ENCODE measurements around the gene PLSCR2. TPM values are rescaled to one million over a fixed set of nuclear protein-coding genes. Genes with fewer than 3 reads are reported as not detected.
"Not testable (repeated sequence)": the region's sequence is repeated elsewhere in the genome, so short reads cannot be mapped to it uniquely, and the experiment has no call there.

PLSCR2 gene
- total RNA-seq, 1 donor from 2014 or later, result 0.71 TPM

DNA sequence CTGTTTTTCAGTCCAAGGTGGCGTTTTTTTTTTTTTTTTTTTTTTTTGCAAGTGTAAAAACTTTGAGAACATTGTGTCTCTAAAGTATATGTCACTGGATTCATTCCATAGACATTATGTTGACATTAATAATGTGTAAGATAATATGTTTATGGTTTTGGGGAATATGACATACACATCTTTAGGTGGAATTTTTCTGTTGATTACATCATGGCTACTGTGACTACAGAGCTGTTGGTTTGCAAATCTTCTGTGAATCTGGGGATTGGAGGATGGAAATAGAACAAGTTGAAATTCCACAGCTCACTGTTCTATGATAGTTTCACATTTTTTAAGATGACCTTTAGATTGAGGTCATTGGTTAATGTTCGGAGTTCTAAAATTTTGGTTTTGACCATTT is 24.4 kb upstream of the PLSCR2 start:
- no peak for DNase-seq (ENCODE audit: low spot score)
- ATAC-seq, result no peak
- intact Hi-C loops (cut with DNase I), result no loop called here

DNA sequence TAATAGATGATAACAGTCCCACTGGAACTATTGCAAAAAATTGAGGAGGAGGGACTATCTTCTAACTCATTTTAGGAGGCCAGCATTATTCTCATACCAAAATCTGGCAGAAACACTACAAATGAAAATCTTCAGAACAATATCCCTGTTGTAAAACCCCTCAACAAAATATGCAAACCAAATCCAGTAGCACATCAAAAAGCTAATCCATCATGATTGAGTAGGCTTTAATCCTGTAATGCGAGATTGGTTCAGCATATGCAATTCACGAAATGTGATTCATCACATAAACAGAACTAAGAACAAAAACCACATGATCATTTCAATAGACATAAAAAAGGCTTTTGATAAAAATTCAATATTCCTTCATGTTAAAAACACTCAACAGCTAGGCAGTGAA is 23.9 kb upstream of the PLSCR2 start:
- intact Hi-C loops (cut with DNase I), result no loop called here

DNA sequence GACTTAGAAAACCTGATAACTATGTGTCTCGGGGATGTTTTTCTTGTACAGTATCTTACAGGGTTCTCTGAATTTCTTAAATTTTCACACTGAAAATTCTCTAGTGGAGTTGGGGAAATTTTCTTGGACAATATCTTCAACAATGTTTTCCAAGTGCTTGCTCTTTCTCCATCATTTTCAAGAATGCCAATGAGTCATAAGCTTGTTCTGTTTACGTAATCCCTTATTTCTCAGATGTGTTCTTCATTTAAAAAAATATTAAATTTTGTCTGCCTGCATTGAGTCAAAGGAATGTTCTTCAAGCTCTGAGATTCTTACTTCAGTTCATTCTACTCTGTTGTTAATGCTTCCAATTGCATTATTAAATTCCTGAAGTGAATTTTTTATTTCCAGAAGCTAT is 21.9 kb upstream of the PLSCR2 start:
- DNase-seq (ENCODE audit: low spot score) (no peak), ATAC-seq (no peak)
- intact Hi-C loops (cut with DNase I), result no loop called here

More for the DNA sequence above, 23.9 kb upstream of the PLSCR2 start:
- no peak for ATAC-seq
- DNase-seq (ENCODE audit: low spot score), result no peak

DNA sequence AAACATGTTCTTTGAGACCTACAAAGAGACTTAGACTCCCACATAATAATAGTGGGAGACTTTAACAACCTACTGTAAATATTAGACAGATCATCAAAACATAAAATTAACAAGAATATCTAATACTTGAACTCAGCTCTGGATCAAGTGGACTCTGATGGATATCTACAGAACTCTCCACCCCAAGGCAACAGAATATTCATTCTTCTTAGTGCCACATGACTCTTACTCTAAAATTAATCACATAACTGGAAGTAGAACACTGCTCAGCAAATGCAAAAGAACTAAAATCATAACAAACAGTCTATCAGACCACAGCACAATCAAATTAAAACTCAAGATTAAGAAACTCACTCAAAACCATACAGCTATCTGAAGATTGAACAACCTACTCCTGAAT is 15.9 kb upstream of the PLSCR2 start:
- ATAC-seq (no peak), DNase-seq (ENCODE audit: low spot score) (no peak)
- intact Hi-C loops (cut with DNase I), result no loop called here

DNA sequence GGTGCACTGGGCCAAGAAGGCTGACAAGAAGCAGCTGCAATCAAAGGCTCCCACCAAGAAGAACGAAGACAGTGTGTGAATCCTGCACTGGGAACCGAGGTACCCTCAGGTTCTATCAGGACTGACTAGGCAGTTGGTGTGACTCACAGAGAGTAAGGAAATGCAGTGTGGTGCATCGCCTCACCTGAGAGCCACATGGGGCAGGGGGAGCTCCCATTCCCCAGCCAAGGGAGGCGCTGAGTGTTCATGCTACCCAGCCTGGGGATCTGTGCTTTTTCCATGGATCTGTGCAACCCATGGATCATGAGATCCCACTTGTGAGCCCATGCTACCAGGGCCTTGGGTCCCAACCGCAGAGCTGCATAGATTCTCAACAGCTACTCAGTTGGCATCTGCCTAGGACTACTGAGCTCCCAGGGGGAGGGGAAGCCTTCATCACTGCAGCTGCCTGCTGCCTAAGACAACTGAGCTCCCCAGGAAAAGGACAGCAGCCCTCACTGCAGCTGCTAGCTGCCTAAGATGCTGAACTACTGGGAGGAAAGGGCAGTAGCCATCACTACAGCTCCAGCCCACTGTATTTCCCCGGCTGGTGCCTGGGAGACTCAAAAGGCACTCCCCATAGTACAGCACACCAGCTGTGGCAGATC is 6.9 kb upstream of the PLSCR2 start:
- DNase-seq (ENCODE audit: low spot score) (no peak), ATAC-seq (no peak)
- intact Hi-C loops (cut with DNase I), result no loop called here

DNA sequence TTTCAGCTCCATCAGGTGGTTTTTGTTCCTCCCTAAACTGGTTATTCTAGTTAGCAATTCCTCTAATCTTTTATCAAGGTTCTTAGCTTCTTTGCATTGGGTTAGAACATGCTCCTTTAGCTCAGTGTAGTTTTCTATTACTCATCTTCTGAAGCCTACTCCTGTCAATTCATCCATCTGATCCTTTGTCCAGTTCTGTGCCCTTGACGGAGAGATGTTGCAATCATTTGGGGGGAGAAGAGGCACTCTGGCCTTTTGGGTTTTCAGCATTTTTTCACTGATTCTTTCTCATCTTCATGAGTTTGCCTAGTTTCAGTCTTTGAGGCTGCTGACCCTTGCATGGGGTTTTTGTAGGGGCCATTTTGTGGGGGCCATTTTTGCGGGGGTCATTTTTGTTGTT is 5.6 kb upstream of the PLSCR2 start:
- DNase-seq (ENCODE audit: low spot score); intact Hi-C loops (cut with DNase I); ATAC-seq: not testable (repeated sequence)

DNA sequence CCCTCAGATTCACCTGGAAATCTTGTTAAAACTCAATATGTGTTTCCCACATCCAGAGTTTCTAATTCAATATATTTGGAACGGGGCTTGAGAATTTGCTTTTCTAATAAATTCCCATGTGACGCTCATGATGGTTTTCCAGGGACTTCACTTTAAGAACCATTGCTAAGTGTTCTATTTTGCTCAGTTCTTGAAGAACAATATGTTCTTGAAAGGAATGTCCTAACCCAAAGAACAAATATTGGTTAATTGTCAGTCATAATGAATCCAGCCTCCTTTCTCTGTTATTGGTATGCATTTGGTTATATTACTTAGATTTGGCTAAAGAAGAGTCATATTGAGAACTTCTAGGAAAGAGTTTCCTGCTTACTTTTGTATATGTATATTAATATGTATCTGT is 4.4 kb upstream of the PLSCR2 start:
- intact Hi-C loops (cut with DNase I), result no loop called here
- DNase-seq (ENCODE audit: low spot score) (no peak), ATAC-seq (no peak)

DNA sequence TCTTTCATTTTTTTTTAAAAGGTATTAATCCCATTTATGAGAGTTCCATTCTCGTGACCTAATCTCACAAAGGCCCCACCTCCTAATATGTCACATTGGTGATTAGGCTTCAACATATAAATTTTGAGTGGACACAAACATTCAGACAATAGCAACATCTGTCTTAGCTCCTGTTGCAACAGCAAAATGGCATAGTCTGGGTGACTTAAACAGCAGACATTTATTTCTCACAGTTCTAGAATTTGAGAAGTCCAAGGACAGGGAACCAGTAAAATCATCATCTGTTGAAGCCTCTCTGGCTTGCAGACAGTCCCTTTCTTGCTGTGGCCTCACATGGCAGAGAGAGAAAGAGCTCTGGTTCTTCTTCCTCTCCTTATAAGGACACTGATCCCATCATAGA is 3.2 kb upstream of the PLSCR2 start:
- intact Hi-C loops (cut with DNase I), result no loop called here
- no peak for DNase-seq (ENCODE audit: low spot score)
- ATAC-seq, result no peak

DNA sequence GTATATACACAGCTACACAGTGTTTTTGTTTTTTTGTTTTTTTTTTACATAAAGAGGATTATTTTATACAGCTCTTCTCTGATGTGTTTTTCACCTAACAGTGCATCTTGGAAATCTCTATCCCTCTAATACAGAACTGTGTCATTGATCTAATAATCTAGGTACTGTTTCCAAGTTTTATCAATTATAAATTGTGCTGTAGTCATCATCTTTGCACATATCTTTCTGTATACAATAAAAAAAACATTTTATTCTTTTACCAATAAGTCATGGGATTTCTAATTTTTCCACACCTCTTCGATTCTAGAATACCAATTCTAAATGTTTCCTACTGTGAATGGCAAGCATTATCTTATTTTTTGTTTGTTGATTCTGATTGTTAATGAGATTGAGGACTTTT is 1.7 kb upstream of the PLSCR2 start:
- intact Hi-C loops (cut with DNase I), result no loop called here
- ATAC-seq (no peak), DNase-seq (ENCODE audit: low spot score) (no peak)

DNA sequence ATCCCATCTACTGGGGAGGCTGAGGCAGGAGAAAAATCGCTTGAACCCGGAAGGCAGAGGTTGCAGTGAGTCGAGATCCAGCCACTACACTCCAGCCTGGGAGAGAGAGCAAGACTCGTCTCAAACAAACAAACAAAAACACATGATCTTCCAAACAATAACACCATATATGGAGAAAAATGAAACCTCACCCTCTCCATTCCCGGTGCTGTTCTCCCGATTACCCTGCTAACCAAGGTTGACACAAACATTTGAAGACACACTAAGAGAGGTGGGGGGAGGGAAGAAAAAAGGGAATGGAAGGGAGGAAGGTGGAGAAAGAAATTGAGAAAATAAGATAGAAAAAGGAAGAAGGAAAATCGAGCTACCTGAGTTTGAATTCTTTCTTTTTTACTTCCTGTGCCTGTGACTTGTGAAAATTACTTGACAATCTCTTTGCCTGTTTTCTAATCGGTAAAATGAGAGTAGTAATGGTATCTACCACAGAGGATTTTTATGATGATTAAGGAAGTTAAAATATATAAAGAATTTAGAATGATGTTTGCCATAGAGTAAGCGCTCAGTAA is 1.1 kb upstream of the PLSCR2 start:
- intact Hi-C loops (cut with DNase I), result no loop called here
- no peak for DNase-seq (ENCODE audit: low spot score)
- no peak for ATAC-seq

DNA sequence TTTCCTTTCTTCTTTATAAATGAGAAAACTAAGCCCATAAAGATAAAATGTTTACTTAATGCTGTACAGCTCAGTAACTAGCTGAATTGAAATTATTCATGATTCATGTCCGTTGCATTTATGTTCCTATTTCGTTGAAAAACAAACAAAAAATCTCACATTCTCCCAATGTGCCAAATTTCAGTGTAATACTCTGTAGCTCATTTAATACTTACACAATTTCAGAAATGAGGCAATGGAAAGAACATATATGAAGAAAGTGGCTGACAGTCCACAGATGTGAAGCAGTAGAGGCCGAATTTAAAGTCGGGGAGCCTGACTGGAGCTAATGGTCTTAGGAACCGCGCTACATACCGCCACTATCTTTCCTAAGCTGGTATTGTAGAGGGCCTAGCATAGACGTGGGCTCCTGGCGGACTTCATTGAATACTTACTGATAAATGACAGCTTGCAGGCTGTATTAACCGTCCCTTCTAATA is 651 bp downstream of the PLSCR2 start:
- ATAC-seq (peak; percentile 53), DNase-seq (ENCODE audit: low spot score) (no peak)
- intact Hi-C loops (cut with DNase I), result no loop called here

DNA sequence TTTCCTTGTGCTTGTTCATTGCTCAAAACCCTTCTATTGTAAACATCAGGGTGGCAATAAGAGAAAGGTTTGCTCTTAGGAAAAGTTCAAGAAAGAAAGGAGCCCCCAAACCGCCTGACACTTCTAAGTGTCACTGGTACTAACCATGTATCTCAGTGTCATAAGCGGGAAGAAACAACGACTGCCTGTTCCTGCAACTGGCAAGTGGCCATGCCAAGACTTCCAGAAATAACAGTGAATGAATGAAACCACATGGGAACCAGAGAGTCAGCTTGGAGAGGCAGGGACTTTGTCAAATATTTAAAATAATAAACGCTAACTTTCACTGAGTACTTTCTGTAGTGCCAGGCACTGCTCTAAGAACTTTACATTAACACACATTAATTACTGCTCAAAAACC is 1.1 kb downstream of the PLSCR2 start:
- peak; percentile 65 for ATAC-seq
- DNase-seq (ENCODE audit: low spot score), result peak; percentile 60
- intact Hi-C loops (cut with DNase I), result no loop called here

DNA sequence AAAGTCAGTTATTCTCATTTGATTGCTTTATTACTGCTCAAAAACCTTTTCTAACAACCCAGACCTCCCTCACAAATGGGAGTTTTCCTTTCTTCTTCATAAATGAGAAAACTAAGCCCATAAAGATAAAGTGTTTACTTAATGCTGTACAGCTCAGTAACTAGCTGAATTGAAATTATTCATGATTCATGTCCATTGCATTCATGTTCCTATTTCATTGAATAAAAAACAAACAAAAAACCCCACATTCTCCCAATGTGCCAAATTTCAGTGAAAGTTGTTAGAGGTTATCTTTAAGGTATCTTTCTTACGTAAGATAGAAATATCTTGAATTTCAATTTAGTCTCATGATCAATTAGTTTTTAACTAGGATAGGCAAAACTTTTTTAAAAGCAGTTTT is 2.8 kb downstream of the PLSCR2 start:
- intact Hi-C loops (cut with DNase I), result no loop called here

DNA sequence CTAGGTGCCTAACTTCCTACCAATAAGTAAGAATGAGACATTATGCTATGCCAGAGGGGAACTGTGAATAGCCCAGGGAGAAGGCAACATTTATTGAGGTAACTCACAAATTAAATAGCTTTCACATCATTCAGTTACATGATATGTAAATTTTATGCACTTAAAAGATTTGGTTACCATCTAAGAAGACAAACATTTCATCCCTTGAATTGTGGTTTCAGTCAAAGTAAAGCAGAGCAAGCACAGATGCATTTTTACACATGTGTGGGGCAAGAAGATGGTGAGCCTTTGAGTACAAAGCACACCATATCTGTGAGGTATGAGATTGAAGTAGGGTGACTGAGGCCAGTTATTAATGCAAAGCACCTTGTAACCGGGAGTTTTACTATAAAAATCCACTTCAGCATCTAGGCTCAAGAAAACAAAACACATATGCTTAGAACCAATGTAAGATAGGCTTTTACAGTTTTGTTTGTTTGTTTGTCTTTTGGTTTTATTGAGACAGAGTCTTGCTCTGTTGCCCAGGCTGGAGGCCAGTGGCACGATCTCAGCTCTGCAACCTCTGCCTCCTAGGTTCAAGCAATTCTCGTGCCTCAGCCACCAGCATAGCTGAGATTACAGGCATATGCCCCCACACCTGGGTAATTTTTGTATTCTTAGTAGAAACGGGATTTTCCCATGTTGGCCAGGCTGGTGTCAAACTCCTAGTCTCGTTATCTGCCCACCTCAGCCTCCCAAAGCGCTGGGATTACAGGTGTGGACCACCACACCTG is 3.5 kb downstream of the PLSCR2 start:
- DNase-seq (ENCODE audit: low spot score) (no peak), ATAC-seq (no peak)
- intact Hi-C loops (cut with DNase I), result no loop called here

More for the DNA sequence above, 2.8 kb downstream of the PLSCR2 start:
- ATAC-seq (no peak), DNase-seq (ENCODE audit: low spot score) (no peak)

DNA sequence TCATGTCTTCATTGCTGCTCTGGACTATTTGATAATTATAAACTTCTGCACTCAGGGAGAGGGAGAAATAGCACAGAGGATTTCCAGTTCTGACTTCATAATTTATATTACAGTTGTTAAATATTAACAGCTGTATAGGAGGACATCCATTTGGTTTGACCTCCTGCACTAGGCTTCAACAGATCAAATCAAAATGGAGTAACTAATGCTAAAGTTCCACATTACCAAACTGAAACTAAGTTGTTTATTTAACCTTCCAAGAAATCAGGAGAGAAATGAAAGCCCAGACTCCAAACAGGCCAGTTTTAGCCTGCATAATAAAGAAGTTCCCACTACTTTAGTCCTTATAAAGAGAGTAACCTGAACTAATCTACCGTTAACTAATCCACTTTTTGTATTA is 4.6 kb downstream of the PLSCR2 start:
- intact Hi-C loops (cut with DNase I), result no loop called here
- ATAC-seq, result no peak
- DNase-seq (ENCODE audit: low spot score), result no peak

DNA sequence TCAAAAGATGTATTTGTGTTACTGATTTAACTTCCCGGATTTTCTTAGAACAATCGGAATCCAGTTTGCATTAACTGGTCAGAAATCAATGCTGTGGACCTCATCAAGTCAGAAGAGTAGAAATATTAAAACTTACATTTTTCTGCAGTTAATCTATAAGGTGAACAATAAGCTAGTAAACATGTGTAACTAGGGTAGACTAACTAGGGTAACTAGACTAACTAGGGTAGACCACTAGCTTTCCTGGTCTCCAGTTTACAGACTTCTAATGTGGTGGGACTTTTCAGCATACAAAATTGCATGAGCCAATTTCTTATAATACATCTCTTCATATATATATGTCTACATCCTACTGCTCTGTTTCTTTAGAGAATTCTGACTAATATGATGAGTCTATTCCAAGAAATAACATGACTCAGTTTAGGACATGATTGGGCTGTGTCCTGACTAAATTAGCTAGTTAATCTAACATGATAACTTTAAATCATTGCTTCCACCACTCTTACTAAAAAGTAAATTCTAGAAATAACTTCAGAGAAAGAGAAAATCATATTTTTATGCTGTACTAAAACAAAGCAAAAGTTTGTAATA is 5.3 kb downstream of the PLSCR2 start:
- no peak for ATAC-seq
- intact Hi-C loops (cut with DNase I), result no loop called here
- no peak for DNase-seq (ENCODE audit: low spot score)

DNA sequence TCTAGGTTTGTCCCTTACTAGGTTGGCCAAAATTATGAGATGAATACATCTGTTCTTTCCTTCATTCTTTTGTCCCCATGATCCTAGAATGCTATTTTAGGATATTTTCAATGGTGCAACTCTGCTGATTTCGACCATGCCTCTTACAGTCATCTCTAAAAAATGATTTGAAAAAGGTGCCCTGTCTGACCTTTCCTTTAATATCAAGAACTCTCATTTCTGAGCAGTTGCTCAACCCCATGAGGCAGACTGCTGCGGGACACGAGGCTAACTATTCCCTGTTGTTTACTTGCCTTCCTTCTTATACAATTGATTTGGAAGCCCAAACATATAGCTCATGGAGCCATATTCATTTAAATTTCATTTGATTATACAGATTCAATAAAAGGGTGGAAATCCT is 14.6 kb downstream of the PLSCR2 start:
- DNase-seq (ENCODE audit: low spot score) (no peak), ATAC-seq (no peak)
- intact Hi-C loops (cut with DNase I), result no loop called here

DNA sequence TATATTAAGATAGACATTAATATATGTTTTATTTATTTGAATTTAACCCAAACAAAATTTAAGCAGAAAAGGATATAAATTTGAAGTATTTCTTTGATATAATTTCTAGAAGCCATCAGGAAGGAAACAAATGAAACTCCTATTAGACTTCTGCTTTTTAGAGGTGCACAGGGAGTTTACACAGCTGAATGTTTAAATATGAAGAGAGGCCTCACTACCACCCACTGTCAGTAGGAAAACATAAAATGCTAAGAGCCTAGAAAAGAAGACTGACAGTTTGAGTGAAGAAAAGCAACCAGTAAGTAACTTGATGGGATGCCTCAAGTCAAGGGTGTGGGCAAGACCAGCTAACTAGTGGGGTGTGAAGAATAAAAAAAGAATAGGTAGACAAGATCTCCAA is 19.7 kb downstream of the PLSCR2 start:
- no peak for ATAC-seq
- intact Hi-C loops (cut with DNase I), result no loop called here
- DNase-seq (ENCODE audit: low spot score), result no peak

DNA sequence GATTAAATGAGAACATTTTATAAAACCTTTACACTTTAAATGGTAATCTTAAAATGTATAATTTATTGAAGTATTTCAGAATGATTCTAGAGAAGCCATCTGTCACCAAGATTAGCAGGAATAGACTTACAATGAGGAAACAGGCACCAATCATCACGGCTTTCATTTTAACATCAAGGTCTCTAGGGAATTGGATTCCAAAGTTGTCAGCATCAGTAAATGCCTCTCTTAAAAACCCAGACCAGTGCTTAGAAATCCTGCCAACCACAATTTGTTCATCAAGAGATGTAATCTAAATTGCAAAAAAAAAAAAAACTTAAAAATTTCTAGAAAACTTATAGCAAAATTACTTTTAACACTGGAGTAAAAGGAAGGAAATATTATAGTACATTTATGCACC is 20.3 kb downstream of the PLSCR2 start:
- intact Hi-C loops (cut with DNase I), result no loop called here
- DNase-seq (ENCODE audit: low spot score) (no peak), ATAC-seq (no peak)

DNA sequence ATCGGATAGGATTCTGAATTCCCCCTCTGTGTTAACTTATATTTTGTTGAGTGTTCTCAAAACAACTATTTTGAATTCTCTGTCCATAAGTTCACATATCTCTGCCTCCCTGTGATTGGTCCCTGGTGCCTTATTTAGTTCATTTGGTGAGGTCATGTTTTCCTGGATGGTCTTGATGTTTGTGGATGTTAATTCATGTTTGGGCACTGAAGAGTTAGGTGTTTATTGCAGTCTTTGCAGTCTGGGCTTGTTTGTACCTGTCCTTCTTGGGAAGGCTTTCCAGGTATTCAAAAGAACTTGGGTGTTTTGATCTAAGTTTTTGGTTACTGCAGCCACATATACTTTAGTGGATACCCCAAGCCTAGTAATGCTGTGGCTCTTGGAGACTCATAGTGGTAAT is 23.3 kb downstream of the PLSCR2 start:
- no peak for DNase-seq (ENCODE audit: low spot score)
- ATAC-seq, result no peak
- intact Hi-C loops (cut with DNase I), result no loop called here
